Tibial nerve (tissue), 4 donors: Measurements from ENCODE around the gene LRCOL1. TPM values are rescaled to one million over a fixed set of nuclear protein-coding genes. Genes with fewer than 3 reads are reported as not detected.

Source experiments
- DNase-seq, 2 donors: peaks; one replicate each; pipeline ENCODE4 v3.0.0-alpha.2; 2019; ENCODE audit warnings: low spot score in 2 of 2
- H3K27ac ChIP-seq, 4 donors: fragments of 200-600 bp; sonication (generic) in 3 of 4; one replicate each; pipeline ENCODE4 v1.5.1; 2017 to 2019; ENCODE audit warnings: mild to moderate bottlenecking in 1 of 4
- H3K27me3 ChIP-seq, 2 donors: fragments of 200-600 bp; sonication (generic) in 1 of 2; one replicate each; pipeline versions ENCODE4 v1.5.1 to v1.6.0; 2017 to 2019
- H3K36me3 ChIP-seq, 3 donors: fragments of 200-600 bp; sonication (generic); one replicate each; pipeline ENCODE4 v1.5.1; 2018 to 2019
- H3K4me1 ChIP-seq, 4 donors: fragments of 200-600 bp; sonication (generic) in 3 of 4; one replicate each; pipeline ENCODE4 v1.5.1; 2017 to 2019
- H3K4me3 ChIP-seq, 4 donors: fragments of 200-600 bp; sonication (generic) in 3 of 4; one replicate each; pipeline ENCODE4 v1.5.1; 2017 to 2019; ENCODE audit warnings: mild to moderate bottlenecking in 1 of 4, moderate library complexity in 1 of 4
- H3K9me3 ChIP-seq, 4 donors: fragments of 200-600 bp; sonication (generic) in 3 of 4; one replicate each; pipeline ENCODE4 v1.5.1; 2017 to 2019
- EP300 ChIP-seq, 2 donors: sonication (generic); formaldehyde crosslinking; IDR thresholded peaks; one replicate each; pipeline ENCODE4 v1.6.1; 2017; ENCODE audit warnings: antibody characterized with exemption in 2 of 2, mild to moderate bottlenecking in 1 of 2
- POLR2A ChIP-seq, 2 donors: fragments of 450-650 bp; IDR thresholded peaks; one replicate each; pipeline ENCODE4 v1.6.1; 2017; ENCODE audit warnings: antibody characterized with exemption in 2 of 2, mild to moderate bottlenecking in 2 of 2, moderate library complexity in 2 of 2
- WGBS, 2 donors: methylation state at CpG; one replicate each; pipeline ENCODE4 v1.1.5; 2018; 5-methylcytosine and 5-hydroxymethylcytosine counted together
- total RNA-seq, 4 donors: library from RNA; depleted of rRNA; stranded (reverse); fragments of >200 nt; gene quantifications; one replicate each; pipeline ENCODE4 v1.1.0, GENCODE V29; 2016
- TF ChIP-seq, protein P1 (sequence below), 5 experiments: fragments of 200-600 bp in 3 of 5; fragments of 450-650 bp in 2 of 5; sonication (generic) in 3 of 5; IDR thresholded peaks; one replicate each; pipeline ENCODE4 v1.5.1; 2016 to 2019; ENCODE audit warnings: antibody characterized with exemption in 5 of 5, mild to moderate bottlenecking in 3 of 5, moderate library complexity in 2 of 5

LRCOL1 gene
- total RNA-seq, 4 donors from 2014 or later = not detected

DNA sequence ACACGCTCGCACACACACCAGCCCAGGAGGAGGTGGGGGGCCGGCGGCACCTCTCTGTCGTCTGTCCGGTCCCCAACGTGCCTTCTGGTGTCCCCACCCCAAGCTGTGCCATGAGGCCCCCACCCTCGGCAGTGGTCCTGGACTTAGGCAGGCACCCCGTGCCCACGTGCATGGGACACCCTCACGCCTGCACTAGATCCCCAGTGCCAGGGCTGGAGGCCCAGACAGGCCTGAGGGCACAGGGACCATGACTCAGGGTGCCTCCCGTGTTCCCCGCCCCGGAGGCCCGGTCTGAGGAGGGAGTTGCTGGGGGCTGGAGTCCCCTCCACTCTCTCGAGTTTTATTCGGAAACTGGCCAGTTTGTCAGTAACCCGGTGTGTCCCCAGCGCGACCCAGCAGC, 38.8 kb downstream of the LRCOL1 start:
- no peak for TF ChIP-seq POLR2A (IDR thresholded peaks at IDR 0.05)
- TF ChIP-seq EP300 (IDR thresholded peaks at IDR 0.05) = no peak
- 84 to 94% methylated on average over 12 to 20 of the region's 20 CpGs for WGBS, 2 donors
- Histone ChIP-seq H3K27ac (no peak overlapping the region), H3K27me3 (no peaks in the 10 kb centered on the region), H3K9me3 (no peaks in the 10 kb centered on the region), H3K4me3 (no peak overlapping the region), H3K4me1 (peaks cover 0 to 6% (median 0%) of the 10 kb centered on the region in 4 donors), H3K36me3 (peaks cover 0 to 99% (median 0%) of the 10 kb centered on the region in 3 donors)
- no peak for DNase-seq

DNA sequence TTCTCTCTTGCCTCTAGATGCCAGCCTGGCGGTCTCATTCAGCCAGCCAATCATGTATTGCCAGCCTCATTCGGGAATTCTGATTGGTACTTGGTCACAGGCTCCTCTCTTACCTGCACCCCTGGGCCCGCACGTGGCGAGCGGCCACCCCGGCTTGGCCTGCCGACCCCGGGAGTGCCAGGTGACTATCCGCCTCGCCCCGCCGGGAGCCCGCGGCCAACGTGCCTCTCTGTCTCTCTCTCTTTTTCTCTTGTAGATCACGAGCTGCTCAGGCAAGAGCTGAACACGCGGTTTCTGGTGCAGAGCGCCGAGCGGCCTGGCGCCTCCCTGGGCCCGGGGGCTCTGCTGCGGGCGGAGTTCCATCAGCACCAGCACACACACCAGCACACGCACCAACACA, 39.3 kb downstream of the LRCOL1 start:
- Histone ChIP-seq H3K27ac (no peak overlapping the region), H3K4me1 (peaks cover 0 to 6% (median 0%) of the 10 kb centered on the region in 4 donors), H3K9me3 (no peaks in the 10 kb centered on the region), H3K4me3 (no peak overlapping the region), H3K36me3 (peaks cover 0 to 98% (median 0%) of the 10 kb centered on the region in 3 donors), H3K27me3 (no peaks in the 10 kb centered on the region)
- TF ChIP-seq, protein P1, sequence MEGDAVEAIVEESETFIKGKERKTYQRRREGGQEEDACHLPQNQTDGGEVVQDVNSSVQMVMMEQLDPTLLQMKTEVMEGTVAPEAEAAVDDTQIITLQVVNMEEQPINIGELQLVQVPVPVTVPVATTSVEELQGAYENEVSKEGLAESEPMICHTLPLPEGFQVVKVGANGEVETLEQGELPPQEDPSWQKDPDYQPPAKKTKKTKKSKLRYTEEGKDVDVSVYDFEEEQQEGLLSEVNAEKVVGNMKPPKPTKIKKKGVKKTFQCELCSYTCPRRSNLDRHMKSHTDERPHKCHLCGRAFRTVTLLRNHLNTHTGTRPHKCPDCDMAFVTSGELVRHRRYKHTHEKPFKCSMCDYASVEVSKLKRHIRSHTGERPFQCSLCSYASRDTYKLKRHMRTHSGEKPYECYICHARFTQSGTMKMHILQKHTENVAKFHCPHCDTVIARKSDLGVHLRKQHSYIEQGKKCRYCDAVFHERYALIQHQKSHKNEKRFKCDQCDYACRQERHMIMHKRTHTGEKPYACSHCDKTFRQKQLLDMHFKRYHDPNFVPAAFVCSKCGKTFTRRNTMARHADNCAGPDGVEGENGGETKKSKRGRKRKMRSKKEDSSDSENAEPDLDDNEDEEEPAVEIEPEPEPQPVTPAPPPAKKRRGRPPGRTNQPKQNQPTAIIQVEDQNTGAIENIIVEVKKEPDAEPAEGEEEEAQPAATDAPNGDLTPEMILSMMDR (IDR thresholded peaks at IDR 0.05) = no peak
- TF ChIP-seq EP300 (IDR thresholded peaks at IDR 0.05) = no peak
- WGBS, 2 donors = 92 to 93% methylated on average over 27 of the region's 27 CpGs
- no peak for DNase-seq

DNA sequence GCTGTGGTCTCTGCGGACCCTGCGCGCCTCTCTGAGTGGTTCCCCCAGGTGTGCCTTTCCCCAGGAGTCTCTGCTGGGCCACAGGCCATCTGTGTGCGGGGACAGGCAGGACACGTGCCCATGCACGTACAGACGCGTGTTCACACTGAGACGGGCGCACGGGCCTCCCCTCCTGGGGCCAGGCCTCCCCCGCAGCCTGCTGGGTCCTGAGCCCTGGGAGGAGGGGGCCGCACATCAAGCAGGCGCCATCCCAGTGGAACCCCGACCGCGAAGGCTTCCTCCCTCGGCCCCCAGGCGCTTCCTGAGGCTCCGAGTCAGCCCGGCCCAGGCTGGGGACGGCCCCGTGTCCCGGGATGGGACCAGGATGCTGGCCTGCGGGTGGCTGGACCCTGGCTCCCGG, 39.7 kb downstream of the LRCOL1 start:
- Histone ChIP-seq H3K9me3 (no peaks in the 10 kb centered on the region), H3K36me3 (peaks cover 0 to 98% (median 0%) of the 10 kb centered on the region in 3 donors), H3K4me3 (no peak overlapping the region), H3K27ac (no peak overlapping the region), H3K4me1 (peaks cover 0 to 6% (median 0%) of the 10 kb centered on the region in 4 donors), H3K27me3 (no peaks in the 10 kb centered on the region)
- no peak for DNase-seq
- TF ChIP-seq EP300 (IDR thresholded peaks at IDR 0.05) (no peak), POLR2A (IDR thresholded peaks at IDR 0.05) (no peak)
- TF ChIP-seq, protein P1 (IDR thresholded peaks at IDR 0.05) = no peak
- WGBS, 2 donors = 94 to 95% methylated on average over 15 to 25 of the region's 26 CpGs

DNA sequence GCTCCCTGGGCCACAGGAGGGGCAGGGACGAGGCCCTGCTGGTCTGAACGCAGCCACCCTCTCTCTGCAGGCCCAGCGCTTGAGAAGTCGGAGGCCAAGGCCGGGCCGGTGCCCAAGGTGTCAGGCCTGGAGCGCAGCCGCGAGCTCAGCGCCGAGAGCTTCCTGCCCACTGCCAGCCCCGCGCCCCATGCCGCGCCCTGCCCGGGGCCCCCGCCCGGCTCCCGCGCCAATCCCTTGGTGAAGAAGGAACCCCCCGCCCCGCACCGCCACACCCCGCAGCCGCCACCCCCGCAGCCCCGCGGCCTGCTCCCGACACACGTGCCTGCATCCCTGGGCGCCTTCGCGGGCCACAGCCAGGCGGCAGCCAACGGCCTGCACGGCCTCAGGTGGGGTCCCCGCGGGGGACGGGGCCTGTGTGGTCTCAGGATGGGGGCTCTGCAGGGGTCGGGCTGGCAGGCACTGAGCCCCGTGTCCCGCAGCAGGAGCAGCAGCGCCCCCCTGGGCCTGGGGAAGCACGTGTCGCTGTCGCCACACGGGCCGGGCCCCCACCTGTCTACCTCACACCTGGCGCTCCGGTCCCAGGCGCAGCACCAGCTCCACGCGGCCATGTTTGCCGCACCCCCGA, 40.4 kb downstream of the LRCOL1 start:
- H3K36me3 ChIP-seq = peaks cover 0 to 96% (median 0%) of the 10 kb centered on the region in 3 donors
- 96% methylated on average over 23 of the region's 55 CpGs; no CpG with 5 or more reads in 1 of the 2 donors for WGBS, 2 donors
- DNase-seq = no peak

DNA sequence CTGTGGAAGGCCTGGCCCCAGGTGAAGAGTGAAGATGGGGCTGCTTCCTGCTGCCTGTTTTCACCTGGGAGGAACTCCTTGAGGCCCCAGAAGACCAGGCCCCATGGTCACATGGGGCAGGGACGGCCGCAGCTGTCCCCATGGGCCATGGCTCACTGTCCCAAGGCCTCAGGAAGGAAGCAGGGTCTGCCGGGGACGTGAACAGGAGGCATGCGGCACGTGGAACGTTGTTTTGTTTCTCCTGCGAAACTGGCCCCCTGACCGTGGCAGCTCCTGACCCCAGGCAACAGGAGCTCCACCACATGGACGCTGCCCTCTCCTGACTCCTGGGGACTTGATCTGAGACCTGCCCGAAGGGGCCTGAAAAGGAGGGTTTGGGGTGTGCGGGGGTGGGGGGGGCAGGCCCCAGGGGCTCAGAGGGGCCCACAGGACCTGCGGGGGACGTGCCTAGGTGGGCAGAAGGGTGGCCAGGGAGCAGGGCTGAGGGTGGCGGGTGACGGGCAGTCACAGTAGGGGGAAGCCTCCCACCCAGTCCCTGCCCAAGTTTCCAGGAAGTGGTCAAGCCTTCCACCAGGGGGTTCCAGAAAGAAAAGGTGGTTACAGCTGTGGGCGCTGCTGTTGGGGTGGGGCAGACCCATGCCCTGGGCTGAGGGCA, 41.4 kb downstream of the LRCOL1 start:
- no peak for DNase-seq
- Histone ChIP-seq H3K9me3 (no peaks in the 10 kb centered on the region), H3K27ac (no peak overlapping the region), H3K36me3 (peaks cover 0 to 92% (median 0%) of the 10 kb centered on the region in 3 donors), H3K4me1 (peaks cover 0 to 6% (median 0%) of the 10 kb centered on the region in 4 donors), H3K27me3 (no peaks in the 10 kb centered on the region), H3K4me3 (no peak overlapping the region)
- WGBS, 2 donors = 86 to 88% methylated on average over 13 to 17 of the region's 17 CpGs
- TF ChIP-seq, protein P1 (IDR thresholded peaks at IDR 0.05) = no peak
- no peak for TF ChIP-seq EP300 (IDR thresholded peaks at IDR 0.05)
- TF ChIP-seq POLR2A (IDR thresholded peaks at IDR 0.05) = no peak

More for the DNA sequence above, 40.4 kb downstream of the LRCOL1 start:
- TF ChIP-seq EP300 (IDR thresholded peaks at IDR 0.05) (no peak), POLR2A (IDR thresholded peaks at IDR 0.05) (no peak)
- TF ChIP-seq, protein P1 (IDR thresholded peaks at IDR 0.05) = no peak
- Histone ChIP-seq H3K27me3 (no peaks in the 10 kb centered on the region), H3K4me3 (no peak overlapping the region), H3K27ac (no peak overlapping the region), H3K9me3 (no peaks in the 10 kb centered on the region), H3K4me1 (peaks cover 0 to 6% (median 0%) of the 10 kb centered on the region in 4 donors)
